BJ (cell line): ENCODE results near the gene ZNF346. TPM values are rescaled to one million over a fixed set of nuclear protein-coding genes. Genes with fewer than 3 reads are reported as not detected.
"Not testable (repeated sequence)": the region's sequence is repeated elsewhere in the genome, so short reads cannot be mapped to it uniquely, and the experiment has no call there.

Source experiments
- CTCF ChIA-PET: fragments of 350-600 bp; formaldehyde crosslinking; extraction: SDS; loops from one replicate; lab custom pipeline; 2021; ENCODE audit warnings: antibody characterized with exemption, inconsistent platforms; lab: Yijun Ruan, JAX
- POLR2A ChIA-PET: fragments of 300-600 bp; sonication (Branson Sonifier 250); formaldehyde crosslinking; extraction: SDS; loops from one replicate; lab custom pipeline; 2021; ENCODE audit warnings: antibody characterized with exemption; lab: Charles Lee
- DNase-seq: peaks from one replicate; pipeline ENCODE4 v3.0.0-alpha.2; 2011; ENCODE audit warnings: low read depth
- H3K27me3 ChIP-seq: 2 replicates; pipeline ENCODE4 v1.6.0; 2011; ENCODE audit warnings: low read length; ENCODE audit not compliant: control insufficient read depth, insufficient read depth
- H3K36me3 ChIP-seq: 2 replicates; pipeline ENCODE4 v1.5.1; 2011; ENCODE audit warnings: low read length; ENCODE audit not compliant: control insufficient read depth, insufficient read depth
- H3K4me3 ChIP-seq: 2 replicates; pipeline ENCODE4 v1.5.1; 2011; ENCODE audit warnings: low read depth, mild to moderate bottlenecking, control low read depth, low read length
- CTCF ChIP-seq: IDR thresholded peaks from 2 replicates; pipeline ENCODE4 v1.5.1; 2011; ENCODE audit warnings: low read depth, mild to moderate bottlenecking, control low read depth, inconsistent platforms, low read length, moderate library complexity; ENCODE audit not compliant: insufficient read depth
- polyA plus RNA-seq: library from polyadenylated mRNA; depleted of rRNA; stranded (reverse); fragments of >200 nt; gene quantifications from 2 replicates; pipeline ENCODE4 v1.2.3, GENCODE V29; 2011

The ZNF346 gene
- polyA plus RNA-seq, 1 experiment = 16.8 TPM

- POLR2A ChIA-PET = no interaction called here
- CTCF ChIA-PET = interaction anchor here (1.1 to 2.6 kb wide), 2 partner anchors 28 to 70 kb away, joined by 7 to 8 read pairs; no protein-coding TSS in a partner anchor
These were observed 21.5 kb downstream of the ZNF346 start for GRCh38 chr5:177043958-177044357.

GRCh38 chr5:177044641-177045040 lies 22.1 kb downstream of the ZNF346 start:
- Histone ChIP-seq H3K4me3 (no peak overlapping the region), H3K27me3 (no peaks in the 10 kb centered on the region), H3K36me3 (peaks cover 10% of the 10 kb centered on the region)
- ChIA-PET POLR2A (no interaction called here), CTCF (interaction anchor here (1.0 to 2.6 kb wide), 3 partner anchors 23 to 70 kb away, joined by 3 to 8 read pairs (median 7); no protein-coding TSS in a partner anchor)
- no peak for DNase-seq
- no peak for TF ChIP-seq CTCF

More at GRCh38 chr5:177043958-177044357, 21.5 kb downstream of the ZNF346 start:
- Histone ChIP-seq H3K4me3 (no peak overlapping the region), H3K36me3 (peaks cover 6% of the 10 kb centered on the region), H3K27me3 (no peaks in the 10 kb centered on the region)
- no peak for TF ChIP-seq CTCF
- DNase-seq = no peak

- no peaks in the 10 kb centered on the region for H3K27me3 ChIP-seq
- CTCF ChIA-PET = interaction anchor here (0.6 to 0.7 kb wide), 3 partner anchors 27 to 88 kb away, joined by 3 read pairs; no protein-coding TSS in a partner anchor
- TF ChIP-seq CTCF = no peak
- POLR2A ChIA-PET = no interaction called here
- no peak overlapping the region for H3K4me3 ChIP-seq
- no peak for DNase-seq
- H3K36me3 ChIP-seq = peaks cover 10% of the 10 kb centered on the region
These were observed 23.1 kb downstream of the ZNF346 start for GRCh38 chr5:177045631-177046030.

DNA sequence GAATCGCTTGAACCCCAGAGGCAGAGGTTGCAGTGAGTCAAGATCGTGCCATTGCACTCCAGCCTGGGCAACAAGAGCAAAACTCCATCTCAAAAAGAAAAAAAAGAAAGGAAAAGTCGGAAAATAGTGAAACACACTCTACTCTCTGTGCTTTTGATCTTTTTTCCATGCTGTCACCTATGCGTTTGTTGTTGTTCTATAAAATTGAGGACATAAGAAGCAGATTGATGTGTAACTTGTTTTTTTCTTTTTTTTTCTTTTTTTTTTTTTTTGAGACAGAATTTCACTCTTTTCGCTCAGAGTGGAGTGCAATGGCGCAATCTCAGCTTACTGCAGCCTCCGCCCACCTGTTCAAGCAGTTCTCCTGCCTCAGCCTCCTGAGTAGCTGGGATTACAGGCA lies 26.0 kb downstream of the ZNF346 start:
- peaks cover 13% of the 10 kb centered on the region for H3K36me3 ChIP-seq
- DNase-seq, CTCF ChIA-PET: not testable (repeated sequence)

DNA sequence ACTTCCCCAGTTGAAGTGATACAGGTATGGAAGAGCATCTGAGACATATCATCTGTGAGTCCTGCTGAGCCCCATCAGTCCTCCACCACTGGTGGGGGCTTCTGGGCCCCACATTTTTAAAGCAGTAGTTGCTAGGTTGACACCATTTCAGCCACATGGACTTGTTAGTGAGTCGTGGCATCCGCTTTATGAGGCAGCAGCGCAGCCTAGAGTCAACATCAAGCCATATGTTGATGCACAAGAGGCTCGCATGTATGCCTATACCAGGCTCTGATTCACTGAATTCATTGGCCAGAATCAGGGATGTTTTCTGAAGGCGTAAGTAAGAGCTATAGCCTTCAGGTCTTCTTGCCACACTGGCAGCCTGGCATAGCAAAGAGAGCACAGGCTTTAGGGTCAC lies 26.8 kb downstream of the ZNF346 start:
- CTCF ChIA-PET = interaction anchor here (1.4 kb wide), 1 partner anchor 22 kb away, joined by 6 read pairs; no protein-coding TSS in a partner anchor
- no peak for DNase-seq

More for the DNA sequence above, 26.0 kb downstream of the ZNF346 start:
- H3K4me3 ChIP-seq, POLR2A ChIA-PET, H3K27me3 ChIP-seq: not testable (repeated sequence)

More for the DNA sequence above, 26.8 kb downstream of the ZNF346 start:
- TF ChIP-seq CTCF = no peak
- POLR2A ChIA-PET = no interaction called here
- peaks cover 11% of the 10 kb centered on the region for H3K36me3 ChIP-seq
- H3K4me3 ChIP-seq = no peak overlapping the region
- H3K27me3 ChIP-seq = no peaks in the 10 kb centered on the region
